NCI-H2081 (cell line): ENCODE measurements around the gene CASZ1.

Experiments used
- DNase-seq, 2 experiments: peaks; one replicate each; lab custom pipeline; 2025; lab: John Stamatoyannopoulos, UW

Gene CASZ1

GRCh38 chr1:10821388-10821787 is 24.9 kb upstream of the CASZ1 start:
- DNase-seq = no peak

- DNase-seq = no peak
These were observed 24.0 kb upstream of the CASZ1 start for GRCh38 chr1:10820422-10820821.

GRCh38 chr1:10819198-10819901 is 22.9 kb upstream of the CASZ1 start:
- no peak for DNase-seq

- no peak for DNase-seq
These were observed 22.1 kb upstream of the CASZ1 start for GRCh38 chr1:10818262-10819197.

- no peak for DNase-seq
These were observed 20.4 kb upstream of the CASZ1 start for GRCh38 chr1:10816743-10817369.

- DNase-seq = no peak
These were observed 19.8 kb upstream of the CASZ1 start for GRCh38 chr1:10816233-10816632.

- DNase-seq = no peak
These were observed 19.4 kb upstream of the CASZ1 start for GRCh38 chr1:10815858-10816195.

- peak in 1 of 2 experiments; percentile 13 for DNase-seq
These were observed 18.8 kb upstream of the CASZ1 start for GRCh38 chr1:10814976-10815857.

- DNase-seq = no peak
These were observed 17.9 kb upstream of the CASZ1 start for GRCh38 chr1:10814312-10814711.

GRCh38 chr1:10813799-10814198 is 17.4 kb upstream of the CASZ1 start:
- DNase-seq = no peak

- DNase-seq = no peak
These were observed 16.0 kb upstream of the CASZ1 start for GRCh38 chr1:10812387-10812915.

- DNase-seq = no peak
These were observed 12.0 kb upstream of the CASZ1 start for GRCh38 chr1:10808441-10808840.

- DNase-seq = no peak
These were observed 10.5 kb upstream of the CASZ1 start for GRCh38 chr1:10806966-10807365.

GRCh38 chr1:10803971-10804820 is 7.8 kb upstream of the CASZ1 start:
- DNase-seq = no peak

GRCh38 chr1:10802944-10803715 is 6.7 kb upstream of the CASZ1 start:
- DNase-seq = no peak

- no peak for DNase-seq
These were observed 4.3 kb upstream of the CASZ1 start for GRCh38 chr1:10800778-10801177.

- no peak for DNase-seq
These were observed 3.3 kb upstream of the CASZ1 start for GRCh38 chr1:10799726-10800125.

GRCh38 chr1:10795276-10796021 is 997 bp downstream of the CASZ1 start:
- no peak for DNase-seq

GRCh38 chr1:10794724-10795275 is 1.6 kb downstream of the CASZ1 start:
- peak in 1 of 2 experiments; percentile 42 for DNase-seq
